Limb (tissue), 2 donors: ENCODE measurements around the gene PAK6.

Experiments
- DNase-seq, 2 donors: peaks; one replicate each; pipeline ENCODE4 v3.0.0-alpha.2; 2016; ENCODE audit errors: extremely low spot score in 2 of 2

Gene PAK6

DNA sequence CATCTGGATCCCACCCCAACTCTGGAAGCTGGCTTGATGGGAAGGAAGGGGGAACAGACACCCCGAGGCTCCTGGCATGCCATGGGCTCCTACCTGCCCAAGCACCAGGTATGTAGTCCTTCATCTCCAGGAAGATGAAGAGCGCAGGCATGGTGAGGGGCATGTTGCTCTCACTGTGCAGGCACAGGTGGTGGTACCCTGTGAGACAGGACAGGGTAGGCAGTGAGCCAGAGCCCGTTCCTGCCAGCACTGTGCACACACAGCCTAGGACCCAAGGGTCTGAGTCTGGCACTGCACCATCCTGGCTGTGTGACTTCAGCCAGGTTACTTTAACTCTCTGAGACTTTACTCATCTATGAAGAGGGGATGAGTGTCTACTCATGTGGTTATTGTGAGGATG is 53.4 kb downstream of the PAK6 start:
- no peak for DNase-seq

DNA sequence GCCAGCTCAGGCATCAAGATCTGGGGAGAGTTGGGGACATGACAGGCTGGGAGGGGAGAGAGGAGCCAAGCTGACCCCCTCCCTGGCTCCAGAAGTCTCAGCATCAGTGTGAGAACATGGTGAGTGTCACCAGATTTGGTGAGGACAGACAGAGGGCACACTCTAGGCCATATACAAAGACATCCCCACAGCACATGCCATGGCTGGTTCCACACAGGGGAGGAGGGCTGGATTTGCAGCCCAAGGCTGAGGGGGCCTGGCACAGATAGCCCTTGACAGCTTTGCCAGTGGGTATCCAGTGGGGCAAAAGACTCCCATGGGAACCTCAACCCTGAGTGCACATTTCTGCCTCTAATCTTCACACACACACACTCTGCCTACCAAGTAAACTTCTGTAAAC is 54.1 kb downstream of the PAK6 start:
- DNase-seq, result no peak

GRCh38 chr15:40293905-40294895 is 55.3 kb downstream of the PAK6 start:
- DNase-seq, result no peak

DNA sequence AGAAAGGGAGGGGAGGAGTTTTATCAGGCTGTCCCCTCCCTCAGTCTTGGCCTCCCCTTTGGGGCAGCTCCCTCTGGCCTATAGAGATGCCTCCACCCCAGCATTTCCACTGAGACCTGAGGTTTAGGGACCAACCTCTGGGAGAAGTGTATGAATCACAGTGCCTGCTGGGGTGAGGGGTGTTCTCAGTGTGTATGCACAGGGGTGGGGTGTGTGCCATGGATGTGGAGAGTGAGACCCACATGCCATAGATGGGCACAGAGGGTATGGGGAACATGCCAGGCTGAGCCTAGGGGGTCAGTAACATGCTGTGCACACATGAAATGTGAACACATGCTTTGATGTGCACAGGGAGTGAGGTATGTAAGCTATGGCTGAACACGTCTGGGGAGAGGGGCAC is 56.4 kb downstream of the PAK6 start:
- no peak for DNase-seq

DNA sequence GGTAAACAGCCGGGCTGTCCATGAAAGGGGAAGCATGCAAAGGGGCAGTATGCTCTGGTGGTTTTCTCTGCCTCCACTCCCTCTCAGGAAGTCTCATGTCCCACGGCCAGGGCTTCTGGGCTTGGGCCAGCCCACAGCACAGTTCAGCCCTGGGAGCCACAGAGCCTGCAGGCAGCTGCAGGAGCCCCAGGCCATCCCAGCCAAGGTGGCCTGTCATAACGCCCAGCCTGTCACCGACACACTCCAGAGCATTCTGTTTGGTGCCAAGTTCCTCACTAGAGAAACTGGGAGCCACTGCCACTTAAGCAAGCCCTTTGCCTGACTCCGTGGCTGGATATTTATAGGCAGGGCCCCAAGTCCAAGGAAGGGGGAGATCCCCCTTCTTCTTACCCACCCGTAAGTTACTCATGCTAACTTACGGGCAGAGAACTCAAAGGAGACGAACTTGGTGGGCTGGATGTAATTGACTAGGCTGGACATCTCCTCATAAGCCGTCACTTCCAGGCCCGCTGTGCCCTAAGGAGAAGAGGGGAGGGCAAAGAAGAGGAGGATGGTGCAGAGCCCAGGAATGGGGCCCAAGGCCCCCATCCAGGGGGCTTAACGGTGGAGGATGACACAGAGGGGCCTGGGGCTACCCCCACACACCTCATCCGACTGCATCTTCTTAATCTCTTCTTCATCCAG is 57.2 kb downstream of the PAK6 start:
- no peak for DNase-seq

- DNase-seq, result no peak
Measured at GRCh38 chr15:40296561-40297230, 57.8 kb downstream of the PAK6 start.

DNA sequence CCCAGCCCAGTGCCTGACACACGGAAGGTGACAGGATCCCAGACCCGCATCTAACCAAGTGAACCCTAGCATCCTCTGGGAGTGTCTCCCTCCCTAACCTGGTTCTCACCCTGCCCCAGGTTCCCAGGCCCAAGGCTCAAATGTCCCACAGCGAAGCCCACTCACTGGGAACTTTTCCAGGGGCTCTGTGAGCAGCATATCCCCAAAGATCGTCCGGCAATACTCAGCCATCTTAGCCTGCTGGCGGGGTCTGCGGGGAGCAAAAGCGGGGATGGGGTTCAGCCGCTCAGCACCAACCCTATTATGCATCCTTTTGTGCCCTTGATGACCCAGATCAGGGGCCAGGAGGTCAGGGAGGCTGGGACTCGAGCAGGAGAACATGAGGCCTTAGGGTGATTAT is 58.5 kb downstream of the PAK6 start:
- no peak for DNase-seq

- no peak for DNase-seq
Measured at GRCh38 chr15:40298216-40298935, 59.5 kb downstream of the PAK6 start.

DNA sequence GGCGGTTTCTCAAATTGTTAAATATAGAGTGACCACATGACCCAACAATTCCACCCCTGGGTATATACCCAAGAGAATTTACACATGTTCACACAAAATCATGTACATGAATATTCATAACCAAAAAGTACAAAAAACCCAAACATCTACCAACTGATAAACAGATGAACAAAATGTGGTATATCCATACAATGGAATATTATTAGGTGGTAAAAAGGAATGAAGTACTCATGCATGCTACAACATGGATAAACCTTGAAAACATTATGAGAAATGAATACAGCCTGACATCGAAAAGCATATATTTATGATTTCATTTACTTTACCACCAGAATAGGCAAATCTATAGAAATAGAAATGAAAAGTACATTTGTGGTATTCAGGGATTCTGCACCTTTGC is 61.5 kb downstream of the PAK6 start:
- no peak for DNase-seq

DNA sequence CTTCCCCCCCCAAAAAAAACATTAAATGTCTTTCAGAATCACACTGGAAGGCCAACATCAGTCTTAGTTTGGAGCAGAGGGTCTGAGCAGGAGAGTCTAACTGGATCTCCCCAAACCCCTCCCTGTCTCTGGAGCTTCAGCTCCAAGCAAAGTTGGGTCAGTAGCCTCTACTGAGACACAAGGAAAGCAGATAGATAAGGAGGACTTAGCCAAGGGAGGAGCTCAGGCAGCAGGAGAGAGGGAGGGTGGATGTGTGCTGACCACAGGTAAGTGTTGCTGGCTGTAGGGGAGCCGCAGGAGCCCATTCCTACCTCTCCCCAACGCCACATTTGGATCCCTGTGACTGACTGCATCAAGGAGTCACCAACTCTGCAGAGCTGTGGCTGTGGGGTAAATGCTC is 61.9 kb downstream of the PAK6 start:
- DNase-seq, result no peak

DNA sequence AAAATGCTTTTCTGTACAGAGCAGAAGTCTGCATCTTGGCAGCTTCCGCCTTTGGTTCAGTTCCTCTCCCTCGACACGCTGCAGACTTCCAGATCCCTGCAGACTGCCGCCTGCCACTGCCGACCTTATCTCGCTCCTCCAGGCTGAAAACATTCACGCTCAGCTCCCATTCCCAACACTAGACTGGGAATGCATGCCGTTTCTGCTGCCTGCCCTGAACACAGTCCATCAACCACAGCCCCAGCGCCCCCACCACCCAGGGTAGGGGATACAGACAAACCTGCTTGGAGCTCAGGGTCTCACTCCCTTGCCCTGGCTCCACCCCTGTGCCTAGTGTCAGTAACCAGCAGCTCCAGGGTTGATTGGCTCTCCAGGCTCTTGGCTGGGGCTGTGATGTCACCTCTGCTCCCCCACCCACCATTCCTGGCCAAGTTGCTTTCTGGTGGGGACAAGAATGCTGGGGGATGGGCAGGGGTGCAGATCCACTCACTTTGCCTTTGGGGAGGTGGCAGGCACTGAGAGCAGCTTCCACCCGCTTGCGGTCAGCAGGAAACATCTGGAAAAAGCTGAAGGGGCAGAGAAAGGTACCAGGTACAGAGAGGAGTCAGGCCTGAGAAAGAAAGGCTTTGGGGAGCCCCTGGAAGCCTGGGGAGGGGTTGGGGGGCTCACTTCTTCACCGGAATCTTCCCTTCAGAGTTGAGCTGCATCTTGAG is 62.8 kb downstream of the PAK6 start:
- no peak for DNase-seq

DNA sequence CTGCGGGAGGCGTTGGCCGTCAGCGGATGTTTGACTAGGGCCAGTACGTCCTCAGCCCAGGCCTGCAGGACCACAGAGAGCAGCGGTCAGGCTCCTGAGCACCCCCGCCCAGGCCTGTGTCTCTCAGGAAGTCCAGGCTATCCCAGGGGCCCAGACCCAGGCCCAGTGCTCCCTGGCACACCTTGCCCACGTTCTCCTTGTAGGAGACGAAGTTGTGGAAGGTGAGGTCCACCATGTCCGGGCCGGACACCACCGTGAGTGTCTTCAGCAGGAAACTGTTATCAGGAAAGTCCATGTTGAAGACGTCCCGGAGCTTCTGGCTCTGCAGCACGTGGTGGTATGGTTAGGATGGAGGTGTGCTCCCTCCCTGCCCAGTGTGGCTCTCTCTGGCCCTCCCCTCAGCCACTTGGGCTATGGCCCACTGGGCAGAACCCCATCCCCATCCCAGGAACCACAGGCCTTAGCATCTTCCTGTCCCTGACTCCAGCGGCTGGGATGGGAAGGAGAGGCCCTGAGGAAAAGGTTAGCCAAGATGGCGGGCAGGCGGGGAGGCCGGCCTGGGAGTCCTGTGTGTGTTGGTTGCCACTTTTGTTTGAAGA is 63.5 kb downstream of the PAK6 start:
- DNase-seq, result no peak

- no peak for DNase-seq
Measured at GRCh38 chr15:40302981-40303380, 64.1 kb downstream of the PAK6 start.

- no peak for DNase-seq
Measured at GRCh38 chr15:40303576-40303975, 64.7 kb downstream of the PAK6 start.

GRCh38 chr15:40305281-40305680 is 66.4 kb downstream of the PAK6 start:
- DNase-seq, result no peak

DNA sequence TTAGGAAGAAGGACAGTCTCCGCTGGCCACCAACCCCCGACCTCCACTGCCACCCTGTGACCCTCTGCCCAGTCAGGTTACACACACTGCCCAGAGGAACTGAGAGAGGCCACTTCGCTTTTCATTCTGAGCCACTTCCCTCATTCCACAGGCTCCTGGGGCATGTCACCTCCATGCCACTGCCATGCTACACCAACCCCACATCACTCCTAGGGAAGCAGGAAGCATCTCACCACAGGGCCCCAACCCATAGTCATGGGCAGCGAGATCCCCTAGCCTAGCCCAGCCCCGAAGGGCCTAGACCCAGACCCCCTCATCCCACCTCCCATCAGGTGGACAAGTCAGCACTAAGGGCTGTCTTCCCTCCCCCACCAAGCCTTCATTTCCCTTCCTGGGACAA is 67.5 kb downstream of the PAK6 start:
- DNase-seq, result no peak

- no peak for DNase-seq
Measured at GRCh38 chr15:40306908-40307307, 68.0 kb downstream of the PAK6 start.

GRCh38 chr15:40307421-40308211 is 68.8 kb downstream of the PAK6 start, which contains the start of gene PLCB2:
PLCB2 (minus strand) TSS chr15:40307935; CDS start chr15:40307672, 263 bp downstream.
- DNase-seq, result peak in 1 of 2 donors; percentile 46

GRCh38 chr15:40309344-40309862 is 70.5 kb downstream of the PAK6 start:
- no peak for DNase-seq
